DOHH2 (cell line): ENCODE results near the gene PRPF38B.
"Not testable (repeated sequence)": the region's sequence is repeated elsewhere in the genome, so short reads cannot be mapped to it uniquely, and the experiment has no call there.

Source experiments
- H3F3A ChIP-seq: fragments of 200-600 bp; sonication (generic), shearing (Covaris generic); 2 replicates; pipeline ENCODE4 v1.6.0; 2016; ENCODE audit warnings: antibody characterized with exemption, mild to moderate bottlenecking; ENCODE audit not compliant: control insufficient read depth, insufficient read depth
- H3K27ac ChIP-seq: fragments of 200-600 bp; sonication (generic); 2 replicates; pipeline ENCODE4 v1.5.1; 2014; ENCODE audit warnings: low read depth, mild to moderate bottlenecking, low read length, moderate library complexity
- H3K27me3 ChIP-seq: fragments of 200-600 bp; sonication (generic); 2 replicates; pipeline ENCODE4 v1.6.1; 2014; ENCODE audit warnings: mild to moderate bottlenecking, low read length, mixed read lengths; ENCODE audit not compliant: control insufficient read depth
- H3K36me3 ChIP-seq: fragments of 200-600 bp; sonication (generic); 2 replicates; pipeline ENCODE4 v1.6.1; 2014; ENCODE audit warnings: mild to moderate bottlenecking, low read length, moderate library complexity, mixed read lengths; ENCODE audit not compliant: control insufficient read depth
- H3K4me1 ChIP-seq: fragments of 200-600 bp; sonication (generic); 2 replicates; pipeline ENCODE4 v1.6.1; 2014; ENCODE audit warnings: mild to moderate bottlenecking, low read length, mixed read lengths; ENCODE audit not compliant: control insufficient read depth
- H3K4me2 ChIP-seq: fragments of 200-600 bp; sonication (generic); 2 replicates; pipeline ENCODE4 v1.6.0; 2014; ENCODE audit warnings: mild to moderate bottlenecking, low read length, moderate library complexity
- H3K4me3 ChIP-seq: fragments of 200-600 bp; sonication (generic); 2 replicates; pipeline ENCODE4 v1.5.1; 2014; ENCODE audit warnings: mild to moderate bottlenecking, low read length, mixed read lengths
- H3K79me2 ChIP-seq: fragments of 200-600 bp; sonication (generic); 2 replicates; pipeline ENCODE4 v1.6.1; 2014; ENCODE audit warnings: mild to moderate bottlenecking, low read length, mixed read lengths; ENCODE audit not compliant: control insufficient read depth
- H3K9me2 ChIP-seq: fragments of 200-600 bp; sonication (generic); replicated peaks from 2 replicates; pipeline ENCODE4 v1.6.1; 2014; ENCODE audit warnings: mild to moderate bottlenecking, low read length, mixed read lengths; ENCODE audit not compliant: control insufficient read depth
- H3K9me3 ChIP-seq: fragments of 200-600 bp; sonication (generic); 2 replicates; pipeline ENCODE4 v1.6.1; 2014; ENCODE audit warnings: antibody characterized with exemption, low read length, mixed read lengths; ENCODE audit not compliant: control insufficient read depth, insufficient read depth
- H4K20me1 ChIP-seq: fragments of 200-600 bp; sonication (generic); 2 replicates; pipeline ENCODE4 v1.6.0; 2014; ENCODE audit warnings: low read depth, mild to moderate bottlenecking, antibody characterized with exemption, low read length, moderate library complexity; ENCODE audit not compliant: control insufficient read depth, insufficient read depth
- CTCF ChIP-seq: fragments of 200-600 bp; sonication (generic); IDR thresholded peaks from one replicate; pipeline ENCODE4 v1.5.1; 2014; ENCODE audit warnings: antibody characterized with exemption, mild to moderate bottlenecking, low read depth, low read length; ENCODE audit not compliant: poor library complexity, severe bottlenecking
- EZH2phosphoT487 ChIP-seq: fragments of 200-600 bp; sonication (generic); IDR thresholded peaks from 2 replicates; pipeline ENCODE4 v1.6.1; 2017; ENCODE audit warnings: borderline replicate concordance, mild to moderate bottlenecking, antibody characterized with exemption, low read length, moderate library complexity, mixed read lengths

PRPF38B gene

GRCh38 chr1:108679586-108680213 lies 12.4 kb upstream of the PRPF38B start:
- Histone ChIP-seq H3K4me2 (no peak overlapping the region), H3K4me1 (no peaks in the 10 kb centered on the region), H4K20me1 (no peaks in the 10 kb centered on the region), H3F3A (no peaks in the 10 kb centered on the region), H3K4me3 (no peak overlapping the region), H3K9me2 (no peaks in the 10 kb centered on the region), H3K36me3 (no peaks in the 10 kb centered on the region), H3K27me3 (0 out of 2 replicates have a peak, but pooled peaks cover 2% of the 10 kb centered on the region), H3K79me2 (no peaks in the 10 kb centered on the region), H3K27ac (no peak overlapping the region), H3K9me3 (no peaks in the 10 kb centered on the region)
- TF ChIP-seq CTCF (no peak), EZH2phosphoT487 (no peak)

- H3K4me1 ChIP-seq, H3K27me3 ChIP-seq, H3K36me3 ChIP-seq, H3K9me3 ChIP-seq, H3K4me2 ChIP-seq, H3K4me3 ChIP-seq, H4K20me1 ChIP-seq, H3K27ac ChIP-seq, H3K79me2 ChIP-seq, H3K9me2 ChIP-seq, H3F3A ChIP-seq: not testable (repeated sequence)
These were observed 10.4 kb upstream of the PRPF38B start for GRCh38 chr1:108681701-108682100.

GRCh38 chr1:108685529-108685928 lies 6.6 kb upstream of the PRPF38B start:
- Histone ChIP-seq H4K20me1 (no peaks in the 10 kb centered on the region; the same call in 1 of the 2 replicates), H3K4me2 (no peak overlapping the region), H3F3A (no peaks in the 10 kb centered on the region; the same call in 1 of the 2 replicates), H3K9me3 (no peaks in the 10 kb centered on the region), H3K4me1 (peaks cover 6% of the 10 kb centered on the region), H3K36me3 (no peaks in the 10 kb centered on the region; the same call in 1 of the 2 replicates), H3K27ac (no peak overlapping the region), H3K4me3 (no peak overlapping the region), H3K27me3 (0 out of 2 replicates have a peak, but pooled peaks cover 2% of the 10 kb centered on the region), H3K9me2 (no peaks in the 10 kb centered on the region), H3K79me2 (peaks cover 1% of the 10 kb centered on the region)
- TF ChIP-seq CTCF = no peak
- no peak for TF ChIP-seq EZH2phosphoT487

- peaks cover 4% of the 10 kb centered on the region; the same call in 1 of the 2 replicates for H3K36me3 ChIP-seq
- H3K4me3 ChIP-seq = no peak overlapping the region
- H4K20me1 ChIP-seq = no peaks in the 10 kb centered on the region; the same call in 1 of the 2 replicates
- H3K9me3 ChIP-seq = no peaks in the 10 kb centered on the region
- 0 out of 2 replicates have a peak, but pooled peaks cover 2% of the 10 kb centered on the region for H3K27me3 ChIP-seq
- H3K79me2 ChIP-seq = peaks cover 14% of the 10 kb centered on the region
- H3F3A ChIP-seq = no peaks in the 10 kb centered on the region; the same call in 1 of the 2 replicates
- no peak overlapping the region for H3K4me2 ChIP-seq
- TF ChIP-seq CTCF (no peak), EZH2phosphoT487 (no peak)
- no peaks in the 10 kb centered on the region for H3K9me2 ChIP-seq
- no peak overlapping the region for H3K27ac ChIP-seq
- peaks cover 14% of the 10 kb centered on the region for H3K4me1 ChIP-seq
These were observed 5.3 kb upstream of the PRPF38B start for GRCh38 chr1:108686614-108687313.
